ENCODE results near the gene SPC25.

GRCh38 chr2:168843253-168843652 lies 47.0 kb downstream of the SPC25 start:
- TF ChIP-seq, protein P1, sequence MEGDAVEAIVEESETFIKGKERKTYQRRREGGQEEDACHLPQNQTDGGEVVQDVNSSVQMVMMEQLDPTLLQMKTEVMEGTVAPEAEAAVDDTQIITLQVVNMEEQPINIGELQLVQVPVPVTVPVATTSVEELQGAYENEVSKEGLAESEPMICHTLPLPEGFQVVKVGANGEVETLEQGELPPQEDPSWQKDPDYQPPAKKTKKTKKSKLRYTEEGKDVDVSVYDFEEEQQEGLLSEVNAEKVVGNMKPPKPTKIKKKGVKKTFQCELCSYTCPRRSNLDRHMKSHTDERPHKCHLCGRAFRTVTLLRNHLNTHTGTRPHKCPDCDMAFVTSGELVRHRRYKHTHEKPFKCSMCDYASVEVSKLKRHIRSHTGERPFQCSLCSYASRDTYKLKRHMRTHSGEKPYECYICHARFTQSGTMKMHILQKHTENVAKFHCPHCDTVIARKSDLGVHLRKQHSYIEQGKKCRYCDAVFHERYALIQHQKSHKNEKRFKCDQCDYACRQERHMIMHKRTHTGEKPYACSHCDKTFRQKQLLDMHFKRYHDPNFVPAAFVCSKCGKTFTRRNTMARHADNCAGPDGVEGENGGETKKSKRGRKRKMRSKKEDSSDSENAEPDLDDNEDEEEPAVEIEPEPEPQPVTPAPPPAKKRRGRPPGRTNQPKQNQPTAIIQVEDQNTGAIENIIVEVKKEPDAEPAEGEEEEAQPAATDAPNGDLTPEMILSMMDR (IDR thresholded peaks at IDR 0.05): no peak
- no peak for TF ChIP-seq POLR2A (IDR thresholded peaks at IDR 0.05)
- no peak for TF ChIP-seq POLR2AphosphoS5 (IDR thresholded peaks at IDR 0.05)
